ENCODE data around the gene DHRS4L2.
"Not testable (repeated sequence)": the region's sequence is repeated elsewhere in the genome, so short reads cannot be mapped to it uniquely, and the experiment has no call there.

GRCh38 chr14:24018978-24019377 lies 30.2 kb downstream of the DHRS4L2 start:
- TF ChIP-seq CTCF, POLR2A (IDR thresholded peaks at IDR 0.05): not testable (repeated sequence)

Data from tibial nerve (tissue), 3 donors.